HCT116 (cell line): ENCODE results near the gene SPATA6. TPM values are rescaled to one million over a fixed set of nuclear protein-coding genes. Genes with fewer than 3 reads are reported as not detected.

Source experiments
- ATAC-seq: fragments of 200-7000 bp; cut with Tn5 transposase; 2 replicates; pipeline ENCODE4 v1.9.1; 2020; ENCODE audit warnings: mild to moderate bottlenecking, moderate library complexity
- BruUV-seq: library from RNA; stranded (reverse); fragments of 400-500 nt; replicated peaks from 2 replicates; lab custom pipeline; 2021; lab: Mats Ljungman, UMichigan
- CTCF ChIA-PET: fragments of 300-600 bp; sonication (Branson Sonifier 250); formaldehyde crosslinking; loops from one replicate; lab custom pipeline; 2021; ENCODE audit warnings: antibody characterized with exemption; lab: Charles Lee
- POLR2A ChIA-PET: fragments of 300-600, 350-600 bp; sonication (Branson Sonifier 250); formaldehyde crosslinking; loops from one replicate; lab custom pipeline; 2021; ENCODE audit warnings: antibody characterized with exemption; lab: Charles Lee
- RAD21 ChIA-PET, 2 experiments: fragments of 300-600 bp; sonication (Branson Sonifier 250); formaldehyde crosslinking; loops; one replicate each; lab custom pipeline; 2023; ENCODE audit warnings: low total read pairs in 2 of 2; ENCODE audit not compliant: uncharacterized antibody in 2 of 2, unreplicated experiment in 2 of 2, low non-redundant PET in 1 of 2; lab: Charles Lee
- DNase-seq: peaks from one replicate; pipeline ENCODE4 v3.0.0-alpha.2; 2010; ENCODE audit warnings: low read depth, low spot score
- H2AFZ ChIP-seq: fragments of 200-600 bp; shearing (Covaris generic), sonication (generic); 2 replicates; pipeline ENCODE4 v1.6.1; 2017; ENCODE audit warnings: low read depth, mixed run types, mixed read lengths, antibody characterized with exemption, low read length; ENCODE audit not compliant: poor library complexity, severe bottlenecking
- H3K27ac ChIP-seq: 2 replicates; pipeline ENCODE4 v1.5.1; 2012; ENCODE audit warnings: low read depth, low read length
- H3K27me3 ChIP-seq: fragments of 200-600 bp; sonication (generic); 2 replicates; pipeline ENCODE4 v1.6.1; 2016; ENCODE audit warnings: mixed run types, low read length, mixed read lengths; ENCODE audit not compliant: insufficient read depth
- H3K36me3 ChIP-seq, 2 experiments: fragments of 200-500 bp in 1 of 2; fragments of 200-600 bp in 1 of 2; sonication (Bioruptor generic) in 1 of 2; sonication (generic) in 1 of 2; 2 replicates each; pipeline versions ENCODE4 v1.5.1 to v1.6.1; 2014 to 2016; ENCODE audit warnings: low read length in 2 of 2, inconsistent platforms in 1 of 2, mixed read lengths in 1 of 2, mixed run types in 1 of 2; ENCODE audit not compliant: insufficient read depth in 2 of 2, control insufficient read depth in 1 of 2
- H3K4me1 ChIP-seq, 2 experiments: fragments of 200-600 bp in 1 of 2; sonication (generic) in 1 of 2; 2 replicates each; pipeline versions ENCODE4 v1.5.1 to v1.6.1; 2012 to 2017; ENCODE audit warnings: low read length in 2 of 2, inconsistent platforms in 1 of 2, mild to moderate bottlenecking in 1 of 2, mixed read lengths in 1 of 2, mixed run types in 1 of 2, moderate library complexity in 1 of 2; ENCODE audit not compliant: insufficient read depth in 2 of 2, control insufficient read depth in 1 of 2
- H3K4me2 ChIP-seq: fragments of 200-600 bp; sonication (generic); 2 replicates; pipeline ENCODE4 v1.6.1; 2017; ENCODE audit warnings: mixed run types, low read length, mixed read lengths
- H3K4me3 ChIP-seq, 2 experiments: fragments of 200-600 bp in 1 of 2; sonication (generic) in 1 of 2; replicated peaks in 1 of 2; 2 replicates each; pipeline ENCODE4 v1.5.1; 2011 to 2016; ENCODE audit warnings: low read length in 2 of 2, control low read depth in 1 of 2, low read depth in 1 of 2, mild to moderate bottlenecking in 1 of 2, mixed read lengths in 1 of 2, mixed run types in 1 of 2
- H3K79me2 ChIP-seq: fragments of 200-600 bp; sonication (generic); 2 replicates; pipeline ENCODE4 v1.6.1; 2017; ENCODE audit warnings: mild to moderate bottlenecking, mixed run types, low read length, moderate library complexity, mixed read lengths; ENCODE audit not compliant: insufficient read depth
- H3K9ac ChIP-seq: fragments of 200-600 bp; sonication (generic); 2 replicates; pipeline ENCODE4 v1.6.1; 2016; ENCODE audit warnings: low read length, mixed read lengths
- H3K9me2 ChIP-seq: fragments of 200-600 bp; sonication (generic), shearing (Covaris generic); 2 replicates; pipeline ENCODE4 v1.6.1; 2017; ENCODE audit warnings: mixed run types, mild to moderate bottlenecking, moderate library complexity; ENCODE audit not compliant: insufficient read depth
- H3K9me3 ChIP-seq, 2 experiments: fragments of 200-500 bp in 1 of 2; fragments of 200-600 bp in 1 of 2; sonication (Bioruptor generic) in 1 of 2; sonication (generic) in 1 of 2; 2 replicates each; pipeline ENCODE4 v1.6.1; 2014 to 2017; ENCODE audit warnings: low read length in 2 of 2, mixed read lengths in 2 of 2, inconsistent platforms in 1 of 2, low read depth in 1 of 2, mild to moderate bottlenecking in 1 of 2, mixed run types in 1 of 2, moderate library complexity in 1 of 2; ENCODE audit not compliant: control insufficient read depth in 1 of 2, insufficient read depth in 1 of 2
- H4K20me1 ChIP-seq: fragments of 200-600 bp; sonication (generic), shearing (Covaris generic); 2 replicates; pipeline ENCODE4 v1.6.1; 2017; ENCODE audit warnings: mixed run types, mild to moderate bottlenecking, moderate library complexity; ENCODE audit not compliant: insufficient read depth
- ATF3 ChIP-seq: IDR thresholded peaks from 2 replicates; pipeline ENCODE4 v1.6.1; 2012
- CTCF ChIP-seq, 3 experiments: fragments of 200-600 bp in 1 of 3; sonication (generic) in 1 of 3; IDR thresholded peaks in 2 of 3; conservative IDR thresholded peaks in 1 of 3; 2 replicates each; pipeline ENCODE4 v1.5.1; 2012 to 2017; ENCODE audit warnings: low read depth in 2 of 3, low read length in 2 of 3, antibody characterized with exemption in 1 of 3, borderline replicate concordance in 1 of 3, control low read depth in 1 of 3, mild to moderate bottlenecking in 1 of 3, mixed read lengths in 1 of 3, mixed run types in 1 of 3, moderate library complexity in 1 of 3; ENCODE audit not compliant: insufficient read depth in 1 of 3
- FOSL1 ChIP-seq: IDR thresholded peaks from 2 replicates; pipeline ENCODE4 v1.6.1; 2012; ENCODE audit warnings: low read depth
- RAD21 ChIP-seq: IDR thresholded peaks from 2 replicates; pipeline ENCODE4 v1.6.1; 2012; ENCODE audit warnings: low read depth, mild to moderate bottlenecking
- REST ChIP-seq: IDR thresholded peaks from 2 replicates; pipeline ENCODE4 v1.6.1; 2012; ENCODE audit warnings: low read depth
- SIN3A ChIP-seq: IDR thresholded peaks from 2 replicates; pipeline ENCODE4 v1.6.1; 2012; ENCODE audit warnings: low read depth
- SRF ChIP-seq: IDR thresholded peaks from 2 replicates; pipeline ENCODE4 v1.6.1; 2012; ENCODE audit warnings: low read depth
- ZFX ChIP-seq: fragments of 450-650 bp; IDR thresholded peaks from 2 replicates; pipeline ENCODE4 v1.6.1; 2017
- intact Hi-C: fragments of 100-400 bp; cut with micrococcal nuclease; formaldehyde crosslinking; loops from 2 replicates; pipeline ENCODE4 v1.10.0; 2022
- total RNA-seq: library from RNA; stranded (reverse); gene quantifications from one replicate; pipeline ENCODE4 v1.2.1, GENCODE V29; 2021; ENCODE audit not compliant: unreplicated experiment

SPATA6 gene
- total RNA-seq, 1 experiment from 2014 or later = 8.6 TPM

- ChIA-PET POLR2A (interaction anchor here (1.2 kb wide), 1 partner anchor 22 kb away, joined by 3 read pairs; the partner anchor contains the start of gene SPATA6), CTCF (interaction anchor here (1.7 kb wide), 1 partner anchor 47 kb away, joined by 4 read pairs; no protein-coding TSS in a partner anchor), RAD21 (no interaction called here)
- Histone ChIP-seq H3K79me2 (no peaks in the 10 kb centered on the region), H2AFZ (no peak overlapping the region), H3K4me3 (no peak overlapping the region), H3K4me1 (no peaks in the 10 kb centered on the region), H3K4me2 (no peak overlapping the region), H3K9ac (no peak overlapping the region), H4K20me1 (no peaks in the 10 kb centered on the region), H3K27me3 (no peaks in the 10 kb centered on the region), H3K36me3 (no peaks in the 10 kb centered on the region), H3K9me2 (no peaks in the 10 kb centered on the region), H3K27ac (no peak overlapping the region), H3K9me3 (no peaks in the 10 kb centered on the region)
- BruUV-seq = no TSS peak
- TF ChIP-seq ATF3 (no peak), FOSL1 (no peak), RAD21 (peak; percentile 31; the same call in 1 of the 2 replicates), SIN3A (no peak), SRF (no peak), ZFX (no peak), REST (no peak), CTCF (IDR thresholded peaks at IDR 0.05 in 2 of 3, conservative IDR thresholded peaks at IDR 0.05 in 1 of 3; ENCODE audit: borderline replicate concordance in 1 of 3, insufficient read depth in 1 of 3, low read depth in 2 of 3, low read length in 2 of 3) (peak; percentile 17 to 52 (median 39); a peak in 3 of 6 replicates)
- no peak for DNase-seq
- intact Hi-C loops = no loop called here
- peak; percentile 52; the same call in 1 of the 2 replicates for ATAC-seq
Observed at GRCh38 chr1:48450505-48450904, 21.5 kb downstream of the SPATA6 start.
